ENCODE results near the gene RAB3C. TPM values are rescaled to one million over a fixed set of nuclear protein-coding genes. Genes with fewer than 3 reads are reported as not detected.

RAB3C gene
- total RNA-seq, 1 experiment from 2014 or later: not detected

DNA sequence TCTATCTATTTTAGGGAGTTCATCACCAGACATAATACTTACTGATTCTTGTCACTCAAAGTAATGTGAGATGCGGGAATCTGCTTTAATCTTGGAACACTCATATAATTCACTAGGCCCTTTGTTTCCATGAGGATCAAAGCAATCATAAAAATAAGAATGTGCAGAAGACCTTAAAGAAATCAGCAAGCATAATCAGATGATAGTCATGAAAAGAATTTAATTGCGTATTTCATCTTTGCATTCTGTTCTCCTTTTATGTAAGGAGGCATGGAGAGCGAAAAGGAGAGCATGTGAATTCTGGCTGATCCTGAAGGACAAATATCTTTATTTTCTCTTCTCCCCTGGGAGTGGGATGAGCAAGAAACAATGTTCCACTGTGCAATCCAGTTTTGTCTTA, 128.0 kb downstream of the RAB3C start:
- Histone ChIP-seq H3K9me3 (ENCODE audit: control insufficient read depth, insufficient read depth, low read depth, low read length) (peaks cover 10% of the 10 kb centered on the region; the same call in 1 of the 2 replicates), H3K36me3 (ENCODE audit: control insufficient read depth, insufficient read depth, low read length) (no peaks in the 10 kb centered on the region), H3K27me3 (ENCODE audit: control insufficient read depth, insufficient read depth, low read length) (no peaks in the 10 kb centered on the region), H3K4me1 (ENCODE audit: control insufficient read depth, insufficient read depth, low read length) (no peaks in the 10 kb centered on the region), H3K27ac (ENCODE audit: low read length) (no peak overlapping the region), H3K4me3 (ENCODE audit: low read depth in 2 of 2, low read length in 2 of 2) (no peak overlapping the region)
- TF ChIP-seq REST (IDR thresholded peaks at IDR 0.05; ENCODE audit: insufficient read depth in 1 of 2, low read depth in 2 of 2, low read length in 1 of 2): no peak
- TF ChIP-seq TCF7L2 (IDR thresholded peaks at IDR 0.05; ENCODE audit: low read depth, low read length): no peak
- TF ChIP-seq POLR2AphosphoS5 (IDR thresholded peaks at IDR 0.05; ENCODE audit: low read depth, low read length): no peak
- TF ChIP-seq, protein P1, sequence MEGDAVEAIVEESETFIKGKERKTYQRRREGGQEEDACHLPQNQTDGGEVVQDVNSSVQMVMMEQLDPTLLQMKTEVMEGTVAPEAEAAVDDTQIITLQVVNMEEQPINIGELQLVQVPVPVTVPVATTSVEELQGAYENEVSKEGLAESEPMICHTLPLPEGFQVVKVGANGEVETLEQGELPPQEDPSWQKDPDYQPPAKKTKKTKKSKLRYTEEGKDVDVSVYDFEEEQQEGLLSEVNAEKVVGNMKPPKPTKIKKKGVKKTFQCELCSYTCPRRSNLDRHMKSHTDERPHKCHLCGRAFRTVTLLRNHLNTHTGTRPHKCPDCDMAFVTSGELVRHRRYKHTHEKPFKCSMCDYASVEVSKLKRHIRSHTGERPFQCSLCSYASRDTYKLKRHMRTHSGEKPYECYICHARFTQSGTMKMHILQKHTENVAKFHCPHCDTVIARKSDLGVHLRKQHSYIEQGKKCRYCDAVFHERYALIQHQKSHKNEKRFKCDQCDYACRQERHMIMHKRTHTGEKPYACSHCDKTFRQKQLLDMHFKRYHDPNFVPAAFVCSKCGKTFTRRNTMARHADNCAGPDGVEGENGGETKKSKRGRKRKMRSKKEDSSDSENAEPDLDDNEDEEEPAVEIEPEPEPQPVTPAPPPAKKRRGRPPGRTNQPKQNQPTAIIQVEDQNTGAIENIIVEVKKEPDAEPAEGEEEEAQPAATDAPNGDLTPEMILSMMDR (IDR thresholded peaks at IDR 0.05): no peak
- no TSS peak for BruUV-seq (replicated peaks)
- intact Hi-C loops (cut with micrococcal nuclease; ENCODE audit: unreplicated experiment): no loop called here
- ChIA-PET POLR2A (no interaction called here), CTCF (no interaction called here)
- DNase-seq (ENCODE audit: low read depth, low spot score): no peak
- in situ Hi-C loops (cut with HindIII; ENCODE audit: low pct_unique_long_range_greater_than_20kb, low sequenced_read_pairs): no loop called here
- no peak for ATAC-seq

DNA sequence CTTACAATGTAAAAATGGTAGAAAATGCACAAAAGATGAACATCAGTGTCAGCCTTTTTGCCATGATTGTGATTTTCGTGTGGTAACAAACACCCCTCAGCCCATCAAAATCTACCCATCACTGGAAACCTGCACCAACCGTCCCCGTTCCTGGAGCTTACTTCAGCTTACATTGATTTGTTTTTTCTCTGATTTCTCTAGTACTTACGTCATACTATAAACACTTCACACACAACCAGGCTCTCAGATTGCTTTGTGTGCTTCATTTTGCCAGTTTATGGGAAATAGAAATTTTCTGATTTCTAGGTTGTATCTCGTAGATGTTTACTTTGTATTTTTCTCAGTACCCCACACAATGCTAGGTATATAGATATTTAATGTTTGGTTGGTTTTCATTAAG, 129.1 kb downstream of the RAB3C start:
- H3K36me3 ChIP-seq (ENCODE audit: control insufficient read depth, insufficient read depth, low read length): no peaks in the 10 kb centered on the region
- H3K27me3 ChIP-seq (ENCODE audit: control insufficient read depth, insufficient read depth, low read length): no peaks in the 10 kb centered on the region
- BruUV-seq (replicated peaks): no TSS peak
- H3K4me1 ChIP-seq (ENCODE audit: control insufficient read depth, insufficient read depth, low read length): no peaks in the 10 kb centered on the region
- POLR2A ChIA-PET: no interaction called here
- TF ChIP-seq, protein P1 (IDR thresholded peaks at IDR 0.05): no peak
- no peak for TF ChIP-seq SIN3A (IDR thresholded peaks at IDR 0.05; ENCODE audit: borderline replicate concordance, insufficient read depth, low read depth, low read length)
- no peak for TF ChIP-seq TCF7L2 (IDR thresholded peaks at IDR 0.05; ENCODE audit: low read depth, low read length)
- TF ChIP-seq POLR2AphosphoS5 (IDR thresholded peaks at IDR 0.05; ENCODE audit: low read depth, low read length): no peak
- TF ChIP-seq REST (IDR thresholded peaks at IDR 0.05; ENCODE audit: insufficient read depth in 1 of 2, low read depth in 2 of 2, low read length in 1 of 2): no peak
- CTCF ChIA-PET: no interaction called here
- H3K4me3 ChIP-seq (ENCODE audit: low read depth in 2 of 2, low read length in 2 of 2): no peak overlapping the region
- in situ Hi-C loops (cut with HindIII; ENCODE audit: low pct_unique_long_range_greater_than_20kb, low sequenced_read_pairs): no loop called here
- no peak for DNase-seq (ENCODE audit: low read depth, low spot score)
- H3K9me3 ChIP-seq (ENCODE audit: control insufficient read depth, insufficient read depth, low read depth, low read length): peaks cover 10% of the 10 kb centered on the region; the same call in 1 of the 2 replicates
- H3K27ac ChIP-seq (ENCODE audit: low read length): no peak overlapping the region
- ATAC-seq: no peak
- intact Hi-C loops (cut with micrococcal nuclease; ENCODE audit: unreplicated experiment): no loop called here

Data from Panc1 (cell line).